ENCODE results near the gene HMG20A. TPM values are rescaled to one million over a fixed set of nuclear protein-coding genes. Genes with fewer than 3 reads are reported as not detected.

Gene HMG20A
- total RNA-seq (2022; extraction: Qiagen RNA extraction; ENCODE audit: low read depth): 23.7 to 33.4 TPM (median 28.7 TPM) in 5 replicates

GRCh38 chr15:77420610-77421369 lies at the start of gene HMG20A:
HMG20A (plus strand) TSS chr15:77420888; CDS start chr15:77458408, 37,520 bp downstream.

GRCh38 chr15:77419836-77420609 lies 665 bp upstream of the HMG20A start, which contains the start of gene PEAK1:
PEAK1 (minus strand) TSS chr15:77420104; CDS start chr15:77181926, 238,178 bp downstream.

Other genes starting within 250 kb of the HMG20A start
- 6.2 to 11.0 TPM (median 9.3 TPM) in 5 replicates for gene PEAK1, start 784 bp upstream of the HMG20A start, total RNA-seq (2022; extraction: Qiagen RNA extraction; ENCODE audit: low read depth)
- 7.0 to 12.4 TPM (median 9.2 TPM) in 5 replicates for gene LINGO1, start 212.0 kb downstream of the HMG20A start, total RNA-seq (2022; extraction: Qiagen RNA extraction; ENCODE audit: low read depth)

Measured in A549 treated with CpdA at 1 μM for 4 hours (cell line).